SK-N-MC (cell line): Measurements from ENCODE around the gene TSPAN4.

ENCODE experiments used
- EZH2 ChIP-seq: fragments of 200-600 bp; sonication (generic); IDR thresholded peaks from one replicate; pipeline ENCODE4 v1.6.1; 2017; ENCODE audit warnings: antibody characterized with exemption
- POLR2AphosphoS5 ChIP-seq: IDR thresholded peaks from 2 replicates; pipeline ENCODE4 v1.6.1; 2012; ENCODE audit warnings: mild to moderate bottlenecking, low read depth, low read length, borderline replicate concordance

GRCh38 chr11:877565-877964 is 34.9 kb downstream of the TSPAN4 start:
- TF ChIP-seq EZH2 (no peak), POLR2AphosphoS5 (no peak)
